ENCODE measurements around the gene BCLAF1.

The BCLAF1 gene

DNA sequence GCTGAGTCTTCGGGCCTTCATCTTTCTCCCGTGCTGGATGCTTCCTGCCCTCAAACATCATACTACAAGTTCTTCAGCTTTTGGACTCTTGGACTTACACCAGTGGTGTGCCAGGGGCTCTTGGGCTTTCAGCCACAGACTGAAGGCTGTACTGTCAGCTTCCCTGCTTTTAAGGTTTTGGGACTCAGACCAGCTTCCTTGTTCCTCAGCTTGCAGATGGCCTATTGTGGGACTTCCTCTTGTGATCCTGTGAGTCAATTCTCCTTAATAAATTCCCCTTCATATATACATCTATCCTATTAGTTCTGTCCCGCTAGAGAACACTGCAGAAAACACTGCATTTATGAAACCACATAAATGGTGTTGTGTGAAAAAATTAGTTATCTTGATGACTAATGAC lies 13.9 kb upstream of the BCLAF1 start:
- TF ChIP-seq, protein P1, sequence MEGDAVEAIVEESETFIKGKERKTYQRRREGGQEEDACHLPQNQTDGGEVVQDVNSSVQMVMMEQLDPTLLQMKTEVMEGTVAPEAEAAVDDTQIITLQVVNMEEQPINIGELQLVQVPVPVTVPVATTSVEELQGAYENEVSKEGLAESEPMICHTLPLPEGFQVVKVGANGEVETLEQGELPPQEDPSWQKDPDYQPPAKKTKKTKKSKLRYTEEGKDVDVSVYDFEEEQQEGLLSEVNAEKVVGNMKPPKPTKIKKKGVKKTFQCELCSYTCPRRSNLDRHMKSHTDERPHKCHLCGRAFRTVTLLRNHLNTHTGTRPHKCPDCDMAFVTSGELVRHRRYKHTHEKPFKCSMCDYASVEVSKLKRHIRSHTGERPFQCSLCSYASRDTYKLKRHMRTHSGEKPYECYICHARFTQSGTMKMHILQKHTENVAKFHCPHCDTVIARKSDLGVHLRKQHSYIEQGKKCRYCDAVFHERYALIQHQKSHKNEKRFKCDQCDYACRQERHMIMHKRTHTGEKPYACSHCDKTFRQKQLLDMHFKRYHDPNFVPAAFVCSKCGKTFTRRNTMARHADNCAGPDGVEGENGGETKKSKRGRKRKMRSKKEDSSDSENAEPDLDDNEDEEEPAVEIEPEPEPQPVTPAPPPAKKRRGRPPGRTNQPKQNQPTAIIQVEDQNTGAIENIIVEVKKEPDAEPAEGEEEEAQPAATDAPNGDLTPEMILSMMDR (IDR thresholded peaks at IDR 0.05; ENCODE audit: low read length, missing control alignments) = no peak
- no peak overlapping the region for H3K4me3 ChIP-seq (replicated peaks; ENCODE audit: low read depth, low read length)
- no peak for DNase-seq (ENCODE audit: low read depth)

DNA sequence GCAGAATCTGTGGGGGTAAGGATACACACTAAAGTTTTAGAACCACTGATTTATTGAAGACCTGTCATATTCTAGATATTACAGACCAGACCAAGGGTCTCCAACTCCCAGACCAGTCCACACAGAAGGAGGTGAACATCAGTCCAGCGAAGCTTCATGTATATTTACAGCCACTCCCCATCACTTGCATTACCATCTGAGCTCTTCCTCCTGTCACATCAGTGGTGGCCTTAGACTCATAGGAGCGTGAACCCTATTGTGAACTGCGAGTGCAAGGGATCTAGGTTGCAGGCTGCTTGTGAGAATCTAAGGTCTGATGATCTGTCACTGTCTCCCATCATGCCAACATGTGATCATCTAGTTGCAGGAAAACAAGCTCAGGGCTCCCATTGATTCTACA lies 5.0 kb upstream of the BCLAF1 start:
- TF ChIP-seq, protein P1 (IDR thresholded peaks at IDR 0.05; ENCODE audit: low read length, missing control alignments) = no peak
- DNase-seq (ENCODE audit: low read depth) = no peak
- H3K4me3 ChIP-seq (replicated peaks; ENCODE audit: low read depth, low read length) = no peak overlapping the region

DNA sequence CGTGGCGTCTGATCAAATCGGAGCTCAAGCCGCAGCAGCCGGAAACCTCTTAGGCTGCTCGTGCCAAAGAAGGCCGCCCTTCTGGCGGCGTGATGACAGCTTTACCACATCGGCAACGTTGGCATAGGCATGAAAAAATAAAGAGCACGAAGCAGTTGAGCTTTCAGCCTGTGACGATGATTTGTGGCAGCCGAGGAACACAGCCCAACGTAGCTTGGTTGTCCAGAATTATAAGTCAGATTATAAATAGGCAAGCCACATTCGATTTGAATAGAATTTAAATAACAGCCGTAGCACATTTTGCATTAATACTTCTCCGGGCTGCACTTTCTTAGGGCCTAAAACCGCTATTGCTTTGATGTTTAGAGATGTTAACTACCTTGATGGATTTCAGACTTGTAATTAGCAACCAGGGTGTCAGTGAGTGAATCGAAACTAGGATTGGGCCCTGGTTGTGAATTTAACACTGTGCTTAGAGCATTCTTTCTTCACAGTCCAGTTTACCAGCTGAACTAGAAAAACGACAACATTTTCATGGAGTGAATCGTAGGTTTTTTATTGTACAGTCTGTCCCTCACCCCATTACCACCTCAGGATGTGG lies 864 bp upstream of the BCLAF1 start:
- TF ChIP-seq, protein P1 (IDR thresholded peaks at IDR 0.05; ENCODE audit: low read length, missing control alignments) = no peak
- H3K4me3 ChIP-seq (replicated peaks; ENCODE audit: low read depth, low read length) = peak overlapping the region; percentile 100
- peak; percentile 92 for DNase-seq (ENCODE audit: low read depth)

DNA sequence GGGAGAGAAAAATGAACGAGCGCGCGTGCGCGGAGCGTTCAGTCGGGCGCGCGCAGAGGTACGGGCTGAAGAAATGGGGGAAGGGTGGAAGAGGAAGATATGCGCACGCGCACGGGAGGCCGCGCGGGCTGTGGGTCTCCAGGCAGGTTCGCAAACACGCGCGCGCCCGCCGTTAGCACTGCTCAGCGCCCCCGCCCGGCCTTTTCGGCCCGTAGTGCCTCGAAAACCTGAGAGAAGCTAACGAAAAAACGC lies 393 bp downstream of the BCLAF1 start:
- peak overlapping the region; percentile 100 for H3K4me3 ChIP-seq (replicated peaks; ENCODE audit: low read depth, low read length)
- peak; percentile 92 for DNase-seq (ENCODE audit: low read depth)
- TF ChIP-seq, protein P1 (IDR thresholded peaks at IDR 0.05; ENCODE audit: low read length, missing control alignments) = no peak

DNA sequence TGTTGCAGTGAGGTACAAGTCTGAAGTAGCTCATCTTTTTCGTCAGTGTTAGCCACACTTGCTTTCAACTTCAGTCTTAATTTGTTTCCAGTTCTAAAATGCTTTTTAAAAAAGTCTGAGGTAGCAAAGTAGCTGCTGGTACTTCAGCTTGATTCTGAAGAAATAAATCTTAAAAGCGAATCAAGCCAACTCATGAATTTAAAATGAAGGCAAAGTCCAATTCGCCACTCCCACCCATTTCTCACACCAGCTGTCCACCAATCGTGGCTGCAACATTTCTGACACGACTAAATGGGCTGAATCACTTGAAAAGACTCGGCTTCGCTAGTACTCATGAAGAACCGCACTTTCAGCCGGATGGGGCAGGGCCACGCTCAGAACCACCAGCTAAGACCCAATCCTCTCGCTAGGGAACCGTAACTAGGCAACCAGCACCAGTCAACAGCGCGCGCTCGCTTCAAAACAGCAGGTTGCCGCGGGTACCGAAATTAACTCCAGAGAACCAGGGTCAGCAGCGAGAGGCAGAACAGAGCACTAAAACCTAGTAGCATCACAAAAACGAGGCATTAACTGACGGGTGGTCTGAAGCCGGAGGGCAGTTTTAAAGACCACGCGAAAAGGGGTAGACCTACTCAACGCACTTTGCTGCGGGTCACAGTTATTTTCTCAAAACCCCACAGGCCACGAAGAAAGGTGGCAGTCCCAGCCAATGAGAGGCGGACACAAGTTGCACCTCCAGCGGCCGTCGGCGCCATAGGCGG lies 900 bp downstream of the BCLAF1 start:
- TF ChIP-seq, protein P1 (IDR thresholded peaks at IDR 0.05; ENCODE audit: low read length, missing control alignments) = peak; percentile 3
- DNase-seq (ENCODE audit: low read depth) = peak; percentile 93
- peak overlapping the region; percentile 100 for H3K4me3 ChIP-seq (replicated peaks; ENCODE audit: low read depth, low read length)

DNA sequence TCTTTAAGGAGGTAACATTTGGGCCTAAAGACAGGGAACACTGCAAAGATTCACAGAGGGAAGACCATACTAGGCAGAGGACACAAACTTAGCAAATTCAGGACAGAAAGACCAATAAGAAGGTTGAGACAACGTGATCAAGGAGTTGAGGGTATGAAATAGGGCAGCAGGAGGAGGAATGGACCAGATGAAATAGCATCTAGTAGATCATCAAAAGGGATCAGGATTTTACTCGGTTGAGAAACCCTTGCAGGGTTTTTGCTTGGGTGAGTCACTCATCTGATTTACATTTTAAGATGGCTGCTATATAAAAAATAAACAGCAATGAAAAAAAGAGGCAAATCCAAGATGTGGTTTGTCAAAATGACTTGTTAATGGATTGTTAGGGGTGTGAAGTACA lies 4.7 kb downstream of the BCLAF1 start:
- DNase-seq (ENCODE audit: low read depth) = peak; percentile 51
- TF ChIP-seq, protein P1 (IDR thresholded peaks at IDR 0.05; ENCODE audit: low read length, missing control alignments) = no peak
- H3K4me3 ChIP-seq (replicated peaks; ENCODE audit: low read depth, low read length) = no peak overlapping the region

DNA sequence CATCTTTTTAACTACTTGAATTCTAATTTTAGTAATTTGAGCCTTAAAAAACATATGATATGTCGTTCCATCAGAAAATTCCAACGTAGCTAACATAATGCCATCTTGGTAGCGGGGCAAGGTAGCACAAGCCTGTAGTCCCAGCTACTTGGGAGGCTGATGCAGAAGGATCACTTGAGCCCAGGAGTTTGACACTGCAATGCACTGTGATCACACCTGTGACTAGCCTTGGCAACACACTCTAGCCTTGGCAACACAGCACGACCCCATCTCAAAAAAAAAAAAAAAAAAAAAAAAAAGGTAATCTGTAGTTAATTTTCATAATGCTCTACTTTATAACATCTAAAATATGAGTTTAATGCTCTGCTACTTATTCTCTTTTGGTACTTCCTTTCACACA lies 6.7 kb downstream of the BCLAF1 start:
- no peak overlapping the region for H3K4me3 ChIP-seq (replicated peaks; ENCODE audit: low read depth, low read length)
- no peak for DNase-seq (ENCODE audit: low read depth)
- TF ChIP-seq, protein P1 (IDR thresholded peaks at IDR 0.05; ENCODE audit: low read length, missing control alignments) = no peak
